GM03348 (cell line): ENCODE results near the gene CKAP2L.

Experiments used
- DNase-seq: peaks from one replicate; pipeline ENCODE4 v3.0.0; 2012; ENCODE audit warnings: low spot score

Gene CKAP2L

DNA sequence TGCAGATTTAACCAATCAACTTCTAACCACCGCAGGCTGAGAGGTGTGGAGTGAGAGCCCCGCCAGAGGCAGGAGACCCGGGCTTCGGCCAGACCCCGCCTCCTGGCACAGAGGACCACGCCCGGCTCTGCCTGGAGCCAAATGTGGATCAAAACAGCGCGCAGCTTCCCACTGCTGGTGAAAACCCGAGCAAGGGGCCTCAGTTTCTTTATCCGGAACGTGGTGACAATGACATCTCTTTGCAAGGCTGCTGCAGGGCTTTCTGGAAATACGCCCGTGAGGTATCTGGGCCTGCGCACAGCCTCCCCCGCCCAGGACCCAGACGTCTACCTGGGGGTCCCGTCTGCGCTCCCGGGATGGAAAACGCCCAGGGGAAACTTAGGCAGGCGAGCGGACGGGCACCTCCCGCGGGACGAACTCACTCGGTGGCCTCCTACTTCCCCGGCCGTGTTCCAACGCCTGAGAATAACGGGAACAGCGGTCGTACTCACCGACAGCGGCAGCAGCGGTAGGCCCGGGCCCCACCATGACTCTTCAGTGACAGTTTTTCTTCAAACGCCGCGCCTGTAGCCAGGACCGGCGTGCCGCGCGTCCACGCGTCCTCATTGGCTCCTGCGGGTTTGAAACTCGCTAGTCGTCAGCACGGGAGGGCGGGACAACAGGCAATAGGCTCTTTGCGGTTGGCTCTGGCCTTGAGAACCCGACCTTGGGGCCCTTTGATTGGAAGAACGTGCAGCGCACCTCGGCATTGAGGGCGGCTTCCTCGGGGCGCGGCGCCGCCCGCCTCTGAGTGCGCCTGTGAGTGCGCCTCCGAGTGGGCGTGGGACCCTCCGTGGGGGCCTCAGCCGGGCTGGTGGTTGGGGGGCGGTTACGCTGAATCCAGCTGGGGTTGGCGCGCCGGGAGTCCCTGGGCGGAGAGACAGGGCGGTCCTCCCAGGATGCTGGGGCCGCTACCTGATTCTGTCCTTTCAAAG is at the start of gene CKAP2L:
CKAP2L (minus strand) TSS at position 539 of the 974 bp plus-strand sequence; CDS start at position 528, 11 bp downstream.
- peak; percentile 99 for DNase-seq

DNA sequence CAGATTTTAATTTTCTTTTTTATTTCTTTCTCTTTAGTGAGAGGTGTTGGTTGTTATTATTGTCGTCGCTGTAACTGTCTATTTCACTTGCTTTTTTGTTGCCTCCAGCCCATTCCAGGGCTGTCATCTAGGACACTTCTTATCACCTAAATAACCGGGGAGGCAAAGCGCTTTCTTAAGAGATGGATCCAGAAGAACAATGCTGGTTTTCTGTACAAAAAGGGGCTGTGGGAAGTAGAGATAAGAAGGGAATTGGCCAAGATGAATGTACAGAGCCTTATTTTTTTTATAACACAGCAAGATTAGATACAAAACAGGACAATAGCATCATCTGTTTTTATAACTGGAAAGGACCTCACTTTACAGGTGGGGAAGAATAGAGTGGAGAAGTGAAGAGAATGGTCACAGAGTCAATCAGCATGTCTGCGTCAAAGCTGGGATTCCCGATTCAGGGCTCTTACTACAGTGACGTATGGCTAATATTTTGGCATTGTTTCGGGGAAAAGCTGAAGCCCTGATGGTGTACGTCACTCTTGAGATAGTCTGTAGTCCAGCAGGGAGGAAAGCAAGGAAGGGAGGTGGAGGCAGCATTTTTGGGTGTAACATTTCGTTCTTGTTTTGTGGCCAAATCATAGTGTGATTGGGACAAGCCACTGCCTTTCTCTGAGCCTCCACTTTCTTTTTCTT is 49.0 kb upstream of the CKAP2L start:
- no peak for DNase-seq

DNA sequence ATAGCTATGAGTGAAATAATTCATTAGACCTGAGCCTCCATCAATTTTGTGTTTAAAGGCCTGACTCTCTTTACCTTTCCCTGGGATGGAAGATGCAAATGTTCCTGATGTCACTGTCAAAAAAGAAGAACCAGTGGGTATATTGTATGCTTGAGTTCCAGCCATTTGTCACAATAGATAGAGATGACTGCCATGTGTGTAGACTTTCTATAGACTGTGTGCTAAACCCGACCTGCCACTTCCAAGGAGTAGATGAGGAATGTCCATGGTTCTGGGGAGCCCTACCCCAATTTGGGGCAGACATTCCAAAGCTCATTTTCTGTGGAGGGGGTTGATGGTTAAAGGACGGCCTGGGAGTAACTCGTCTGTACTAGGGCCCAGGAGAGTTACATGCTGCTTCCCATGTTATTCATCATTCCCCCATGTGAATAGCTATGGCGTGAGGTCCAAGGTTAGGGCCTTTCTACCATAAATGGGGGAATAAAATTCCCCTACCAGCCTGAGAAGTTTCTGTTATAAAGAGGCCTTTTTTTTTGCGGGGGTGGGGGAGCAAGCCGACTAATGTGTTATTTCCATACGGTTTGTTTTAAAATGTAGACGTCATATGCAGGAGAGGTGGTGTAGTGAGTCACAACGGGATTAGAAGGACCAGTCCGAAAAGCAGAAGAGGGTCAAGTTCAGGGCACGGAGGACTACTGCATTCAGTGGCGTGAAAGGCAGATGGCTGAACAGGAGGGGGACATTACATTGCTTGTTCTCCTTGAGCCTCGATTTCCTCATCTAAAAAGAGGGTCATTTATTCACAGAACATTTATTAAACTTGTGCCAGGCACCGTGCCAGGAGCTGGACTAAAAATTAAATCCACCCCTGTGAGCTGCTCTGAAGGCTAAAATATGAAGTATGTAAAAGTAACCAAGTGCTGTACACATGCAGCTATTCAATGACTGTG is 48.2 kb upstream of the CKAP2L start:
- DNase-seq, result no peak

DNA sequence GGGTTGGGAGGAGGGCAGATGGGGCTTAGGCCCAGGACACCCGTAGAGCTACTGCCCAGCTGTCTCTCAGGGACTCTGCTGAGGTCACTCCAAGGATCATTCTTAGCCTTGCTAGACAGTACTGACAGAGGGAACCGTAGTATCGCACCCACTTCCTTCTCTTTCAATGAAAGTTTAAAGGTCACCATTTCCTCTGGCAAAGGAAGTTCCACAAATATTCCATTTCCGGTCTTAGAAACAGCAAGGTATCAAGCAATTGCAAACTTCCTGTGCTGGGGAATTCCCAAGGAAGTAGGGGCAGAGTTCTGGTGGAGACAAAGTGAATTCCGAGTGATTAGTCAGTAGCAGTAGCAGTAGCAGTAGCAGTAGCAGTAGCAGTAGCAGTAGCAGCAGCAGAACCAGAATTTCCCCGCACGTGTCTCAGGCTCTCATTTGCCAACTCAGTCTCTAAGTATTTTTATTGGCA is 47.5 kb upstream of the CKAP2L start:
- peak; percentile 70 for DNase-seq

- no peak for DNase-seq
These were observed 46.9 kb upstream of the CKAP2L start for GRCh38 chr2:112811276-112811831.

DNA sequence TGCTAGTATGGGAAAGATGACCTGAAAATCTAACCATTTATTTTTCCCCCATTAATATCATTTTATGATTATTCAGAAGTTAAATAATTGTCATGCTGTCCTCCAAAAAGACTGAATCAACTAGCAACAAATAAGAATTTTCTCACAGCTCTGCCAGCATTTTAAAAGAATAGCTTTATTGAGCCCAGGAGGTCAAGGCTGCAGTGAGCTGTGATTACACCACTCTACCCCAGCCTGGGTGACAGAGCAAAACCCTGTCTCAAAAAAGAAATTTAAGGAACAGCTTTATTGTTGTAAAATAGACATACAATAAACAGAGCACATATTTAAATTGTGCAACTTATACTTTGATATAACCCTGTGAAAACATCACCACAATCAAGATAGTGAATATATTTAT is 44.7 kb upstream of the CKAP2L start:
- DNase-seq, result no peak

DNA sequence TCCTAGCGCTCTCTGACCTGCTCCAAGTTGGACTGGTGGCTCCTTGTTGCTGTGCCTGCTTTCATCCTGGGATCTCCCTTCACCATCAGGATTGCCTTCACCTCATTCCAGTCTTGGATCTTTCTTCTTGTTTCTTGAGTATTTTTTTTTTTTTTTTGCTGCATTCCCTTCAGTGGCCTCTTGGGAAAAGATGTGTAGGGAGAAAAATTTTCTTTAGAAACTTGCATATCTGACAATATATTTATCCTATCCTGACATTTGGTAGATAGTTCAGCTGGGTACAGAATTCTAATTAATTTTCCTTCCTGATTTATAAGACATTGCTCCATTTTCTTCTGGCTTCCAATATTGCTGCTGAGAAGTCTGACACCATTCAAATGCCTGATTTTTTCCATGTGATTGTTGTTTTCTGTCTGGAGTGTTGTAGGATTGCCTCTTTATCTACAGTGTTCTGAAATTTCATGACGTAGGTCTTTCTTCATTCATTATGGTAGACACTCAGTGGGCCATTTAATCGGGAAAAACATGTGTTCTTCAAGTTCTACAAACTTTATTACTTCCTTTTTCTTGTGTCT is 42.9 kb upstream of the CKAP2L start:
- DNase-seq, result no peak

DNA sequence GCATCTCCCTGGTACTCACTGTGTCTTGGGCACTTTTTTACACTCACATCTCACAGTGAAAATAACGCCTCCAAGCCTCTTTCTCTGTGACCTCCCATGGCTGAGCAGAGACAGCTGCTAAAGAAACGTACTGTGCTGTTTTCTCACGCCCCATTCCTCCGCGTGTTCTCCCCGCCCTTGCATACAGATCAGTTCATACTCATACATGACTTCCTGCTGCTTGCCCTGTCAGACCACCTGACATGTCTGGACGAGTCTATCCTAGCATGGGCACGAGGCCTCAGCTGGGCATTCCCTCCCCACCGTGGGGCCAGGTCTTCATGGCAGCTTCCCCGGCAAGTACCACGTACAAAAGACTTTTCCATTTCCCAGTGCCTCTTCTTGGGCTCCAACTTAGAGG is 41.1 kb upstream of the CKAP2L start:
- DNase-seq, result no peak

GRCh38 chr2:112803691-112804521 is 39.5 kb upstream of the CKAP2L start:
- DNase-seq, result no peak

DNA sequence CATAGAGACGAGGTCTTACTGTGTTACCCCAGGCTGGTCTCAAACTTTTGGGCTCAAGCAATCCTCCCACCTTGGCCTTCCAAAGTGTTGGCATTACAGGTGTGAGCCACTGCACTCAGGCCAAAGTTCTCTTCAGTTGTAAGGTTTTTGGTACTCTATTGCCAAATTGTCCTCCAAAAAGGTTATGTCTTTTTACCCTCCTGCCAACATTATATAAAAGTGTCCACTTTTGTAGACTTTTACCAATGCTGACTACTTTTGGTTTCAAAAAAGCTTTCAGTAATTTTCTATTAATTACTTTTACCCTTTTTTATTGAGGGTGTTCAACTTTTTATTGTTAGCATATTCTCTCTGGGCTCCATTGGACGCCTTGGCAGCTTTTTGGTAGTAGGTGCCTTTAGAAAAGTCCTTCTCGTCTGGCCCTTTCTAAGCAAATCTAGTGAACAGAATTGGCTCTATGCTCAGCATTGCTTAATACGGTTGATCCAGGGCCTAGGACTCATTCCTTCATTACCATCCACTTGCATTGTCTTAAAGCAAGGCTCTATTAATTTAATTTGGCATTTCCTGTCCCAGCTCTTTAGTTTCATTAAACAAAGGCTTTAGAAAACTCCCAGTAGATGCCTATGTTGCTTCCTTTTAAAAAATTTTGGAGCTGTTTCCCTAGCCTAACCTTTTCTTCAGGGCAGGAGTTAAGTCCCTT is 36.6 kb upstream of the CKAP2L start:
- DNase-seq, result no peak

DNA sequence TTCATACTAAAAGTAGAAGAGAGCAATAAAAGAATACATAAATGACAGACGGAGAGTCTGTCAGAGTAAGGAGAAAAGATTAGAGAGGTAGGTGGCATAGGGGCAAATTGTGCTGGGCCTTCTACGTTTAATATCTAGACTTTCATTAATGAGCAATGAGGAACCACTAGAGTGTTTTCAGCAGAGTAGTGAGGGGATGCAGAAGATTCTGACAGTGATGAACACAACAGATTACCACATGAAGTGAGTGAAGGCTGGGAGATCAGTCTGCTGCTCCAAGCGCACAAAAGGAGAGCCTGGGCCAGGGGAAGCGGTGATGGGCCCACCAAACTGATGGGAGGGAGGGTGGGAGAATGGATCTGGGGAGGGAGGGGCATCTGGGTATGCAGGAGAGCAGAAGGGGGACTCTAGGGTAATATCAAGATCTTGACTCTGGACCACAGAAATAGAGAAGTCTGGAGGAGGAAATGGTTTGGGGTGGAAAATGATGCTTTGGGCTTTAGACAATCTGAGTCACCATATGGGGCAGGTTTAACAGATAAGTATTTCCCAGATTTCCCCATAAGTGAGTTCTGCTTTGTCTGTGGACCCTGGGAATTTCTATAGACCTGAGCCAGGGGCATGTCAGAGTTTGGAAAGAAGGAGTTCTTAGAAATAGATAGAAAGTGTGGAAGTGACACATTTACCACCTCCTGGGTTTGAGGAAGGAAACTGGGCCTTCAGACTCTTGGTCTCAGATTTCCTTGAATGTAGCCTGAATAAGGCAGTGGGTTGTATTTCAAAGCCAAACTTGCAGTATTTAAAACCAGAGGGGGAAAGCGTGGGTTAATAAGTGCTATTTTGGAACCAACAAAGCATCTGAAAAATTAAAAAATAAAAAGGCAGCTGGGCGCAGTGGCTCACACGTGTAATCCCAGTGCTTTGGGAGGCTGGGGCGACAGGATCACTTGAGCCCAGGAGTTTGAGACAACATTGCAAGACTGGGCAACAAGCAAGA is 34.9 kb upstream of the CKAP2L start:
- no peak for DNase-seq

GRCh38 chr2:112796486-112796885 is 32.1 kb upstream of the CKAP2L start:
- DNase-seq, result no peak

GRCh38 chr2:112795774-112796173 is 31.4 kb upstream of the CKAP2L start:
- no peak for DNase-seq

GRCh38 chr2:112794841-112795240 is 30.4 kb upstream of the CKAP2L start:
- no peak for DNase-seq

GRCh38 chr2:112794131-112794733 is 29.8 kb upstream of the CKAP2L start:
- peak; percentile 75 for DNase-seq

DNA sequence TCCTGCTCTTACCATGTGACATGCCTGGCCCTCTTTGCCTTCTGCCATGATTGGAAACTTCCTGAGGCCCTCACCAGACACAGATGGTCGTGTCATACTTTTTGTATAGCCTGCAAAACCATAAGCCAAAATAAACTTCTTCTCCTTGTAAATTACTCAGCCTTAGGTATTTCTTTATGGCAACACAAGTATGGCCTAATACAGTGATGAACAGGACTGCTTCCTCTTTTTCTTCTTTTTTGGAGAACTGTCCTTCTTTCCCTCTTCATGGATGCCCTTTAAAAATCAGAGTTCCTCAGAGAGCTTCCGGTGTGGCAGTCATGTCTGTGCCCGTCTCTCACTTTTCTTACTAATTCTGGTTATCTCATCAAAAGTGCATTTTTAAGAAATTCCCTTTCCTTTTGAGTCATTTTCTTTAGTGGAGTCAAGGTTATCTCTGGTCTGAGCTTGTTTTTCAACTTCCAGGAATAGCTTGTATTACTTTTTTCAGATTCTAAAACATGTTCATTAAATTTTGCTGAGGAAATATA is 29.1 kb upstream of the CKAP2L start:
- DNase-seq, result no peak

GRCh38 chr2:112792419-112792818 is 28.0 kb upstream of the CKAP2L start:
- DNase-seq, result no peak
